Panc1 (cell line): ENCODE results near the gene TAC4. TPM values are rescaled to one million over a fixed set of nuclear protein-coding genes. Genes with fewer than 3 reads are reported as not detected.

ENCODE experiments used
- ATAC-seq: fragments of 200-7000 bp; cut with Tn5 transposase; 2 replicates; pipeline ENCODE4 v1.9.1; 2020; ENCODE audit warnings: mild to moderate bottlenecking, moderate library complexity
- BruUV-seq: library from RNA; stranded (reverse); fragments of 400-500 nt; replicated peaks from 2 replicates; lab custom pipeline; 2021; lab: Mats Ljungman, UMichigan
- CTCF ChIA-PET: fragments of 300-600 bp; sonication (Branson Sonifier 250); formaldehyde crosslinking; loops from one replicate; lab custom pipeline; 2022; ENCODE audit warnings: antibody characterized with exemption; lab: Charles Lee
- POLR2A ChIA-PET: fragments of 300-600 bp; sonication (Branson Sonifier 250); formaldehyde crosslinking; loops from one replicate; lab custom pipeline; 2022; ENCODE audit warnings: antibody characterized with exemption; lab: Charles Lee
- DNase-seq: peaks from one replicate; pipeline ENCODE4 v3.0.0-alpha.2; 2010; ENCODE audit warnings: low read depth, low spot score
- H3K27ac ChIP-seq: 2 replicates; pipeline ENCODE4 v1.5.1; 2011; ENCODE audit warnings: mild to moderate bottlenecking, low read length, inconsistent platforms
- H3K27me3 ChIP-seq: fragments of 200-500 bp; sonication (Bioruptor generic); 2 replicates; pipeline ENCODE4 v1.6.0; 2014; ENCODE audit warnings: low read length, inconsistent platforms; ENCODE audit not compliant: control insufficient read depth, insufficient read depth
- H3K36me3 ChIP-seq: fragments of 200-500 bp; sonication (Bioruptor generic); 2 replicates; pipeline ENCODE4 v1.5.1; 2014; ENCODE audit warnings: inconsistent platforms, mild to moderate bottlenecking, low read length, moderate library complexity; ENCODE audit not compliant: control insufficient read depth, insufficient read depth
- H3K4me1 ChIP-seq: 2 replicates; pipeline ENCODE4 v1.5.1; 2011; ENCODE audit warnings: inconsistent platforms, mild to moderate bottlenecking, low read length, moderate library complexity; ENCODE audit not compliant: control insufficient read depth, insufficient read depth
- H3K4me3 ChIP-seq, 2 experiments: 2 replicates each; pipeline ENCODE4 v1.5.1; 2011 to 2012; ENCODE audit warnings: low read depth in 2 of 2, low read length in 2 of 2, mild to moderate bottlenecking in 2 of 2, inconsistent platforms in 1 of 2, moderate library complexity in 1 of 2
- H3K9me3 ChIP-seq: fragments of 200-500 bp; sonication (Bioruptor generic); 2 replicates; pipeline ENCODE4 v1.5.1; 2014; ENCODE audit warnings: low read depth, mild to moderate bottlenecking, inconsistent platforms, low read length, moderate library complexity; ENCODE audit not compliant: control insufficient read depth, insufficient read depth
- POLR2AphosphoS5 ChIP-seq: IDR thresholded peaks from 2 replicates; pipeline ENCODE4 v1.6.1; 2012; ENCODE audit warnings: mild to moderate bottlenecking, low read depth, low read length, moderate library complexity
- SIN3A ChIP-seq: IDR thresholded peaks from 2 replicates; pipeline ENCODE4 v1.6.1; 2012; ENCODE audit warnings: low read depth, mild to moderate bottlenecking, low read length, moderate library complexity, borderline replicate concordance; ENCODE audit not compliant: insufficient read depth
- TCF7L2 ChIP-seq: IDR thresholded peaks from 2 replicates; pipeline ENCODE4 v1.6.1; 2011; ENCODE audit warnings: mild to moderate bottlenecking, low read depth, low read length, inconsistent platforms
- in situ Hi-C: cut with HindIII; loops from 2 replicates; pipeline ENCODE4 v1.10.0; 2016; ENCODE audit warnings: low sequenced_read_pairs, low pct_unique_long_range_greater_than_20kb
- intact Hi-C: fragments of 100-400 bp; cut with micrococcal nuclease; formaldehyde crosslinking; loops from one replicate; pipeline ENCODE4 v1.10.0; 2022; ENCODE audit not compliant: unreplicated experiment
- total RNA-seq: library from RNA; stranded (reverse); gene quantifications from one replicate; pipeline ENCODE4 v1.2.1, GENCODE V29; 2021; ENCODE audit not compliant: unreplicated experiment
- TF ChIP-seq, protein P1 (sequence below): fragments of 450-650 bp; IDR thresholded peaks from 2 replicates; pipeline ENCODE4 v1.5.1; 2017; ENCODE audit warnings: mild to moderate bottlenecking
- TF ChIP-seq, protein P2 (sequence below), 2 experiments: IDR thresholded peaks; 2 replicates each; pipeline ENCODE4 v1.6.1; 2011 to 2012; ENCODE audit warnings: low read depth in 2 of 2, control low read depth in 1 of 2, low read length in 1 of 2, mild to moderate bottlenecking in 1 of 2, moderate library complexity in 1 of 2; ENCODE audit not compliant: insufficient read depth in 1 of 2

TAC4 gene
- total RNA-seq, 1 experiment from 2014 or later = not detected

DNA sequence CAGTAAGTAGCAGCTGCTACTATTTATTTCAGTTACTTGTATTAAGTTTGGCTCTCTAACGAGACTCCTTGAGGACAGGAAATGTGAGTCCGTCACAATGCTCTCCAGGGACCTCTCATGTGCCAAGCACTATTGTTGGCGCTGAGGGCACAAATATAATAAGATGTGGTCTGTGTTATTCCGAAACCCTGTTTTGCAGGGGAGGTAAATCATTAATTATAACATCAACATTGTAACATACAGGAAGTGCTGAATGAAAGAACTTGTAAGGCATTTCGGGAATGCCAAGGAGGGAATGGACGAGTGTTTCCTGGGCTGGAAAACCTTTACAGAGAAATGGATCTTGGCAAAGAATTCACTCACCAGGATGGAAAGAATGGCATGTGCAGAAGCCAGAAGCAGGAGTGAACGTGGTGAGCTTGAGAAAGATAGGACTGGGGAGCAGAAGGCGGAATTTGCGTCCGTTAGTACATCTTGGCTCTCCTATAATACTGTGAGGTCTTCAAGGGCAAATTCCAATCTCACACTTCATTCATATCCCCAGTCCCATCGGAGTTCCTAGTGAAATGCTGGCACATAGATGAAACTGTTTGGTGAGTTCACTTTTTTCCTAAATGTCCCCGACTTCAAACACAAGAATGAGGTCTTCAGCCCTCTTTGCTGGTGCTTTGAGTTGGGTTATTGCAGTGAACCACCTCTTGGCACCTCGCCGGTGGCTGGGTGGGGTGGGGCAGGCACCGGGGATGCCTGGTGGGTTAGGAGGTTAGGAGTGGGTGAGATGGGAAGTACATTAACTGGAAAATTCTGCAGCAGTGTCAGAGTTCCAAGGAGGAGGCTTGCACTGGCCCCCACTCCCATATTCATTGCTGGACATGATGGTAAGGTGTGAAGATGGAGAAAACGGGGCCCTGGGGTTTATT, 11.5 kb downstream of the TAC4 start:
- H3K27ac ChIP-seq = no peak overlapping the region
- no TSS peak for BruUV-seq
- intact Hi-C loops = no loop called here
- H3K27me3 ChIP-seq = no peaks in the 10 kb centered on the region
- in situ Hi-C loops = no loop called here
- no peak overlapping the region for H3K4me3 ChIP-seq
- no peaks in the 10 kb centered on the region for H3K9me3 ChIP-seq
- POLR2A ChIA-PET = no interaction called here
- H3K4me1 ChIP-seq = peaks cover 14% of the 10 kb centered on the region
- TF ChIP-seq, protein P1, sequence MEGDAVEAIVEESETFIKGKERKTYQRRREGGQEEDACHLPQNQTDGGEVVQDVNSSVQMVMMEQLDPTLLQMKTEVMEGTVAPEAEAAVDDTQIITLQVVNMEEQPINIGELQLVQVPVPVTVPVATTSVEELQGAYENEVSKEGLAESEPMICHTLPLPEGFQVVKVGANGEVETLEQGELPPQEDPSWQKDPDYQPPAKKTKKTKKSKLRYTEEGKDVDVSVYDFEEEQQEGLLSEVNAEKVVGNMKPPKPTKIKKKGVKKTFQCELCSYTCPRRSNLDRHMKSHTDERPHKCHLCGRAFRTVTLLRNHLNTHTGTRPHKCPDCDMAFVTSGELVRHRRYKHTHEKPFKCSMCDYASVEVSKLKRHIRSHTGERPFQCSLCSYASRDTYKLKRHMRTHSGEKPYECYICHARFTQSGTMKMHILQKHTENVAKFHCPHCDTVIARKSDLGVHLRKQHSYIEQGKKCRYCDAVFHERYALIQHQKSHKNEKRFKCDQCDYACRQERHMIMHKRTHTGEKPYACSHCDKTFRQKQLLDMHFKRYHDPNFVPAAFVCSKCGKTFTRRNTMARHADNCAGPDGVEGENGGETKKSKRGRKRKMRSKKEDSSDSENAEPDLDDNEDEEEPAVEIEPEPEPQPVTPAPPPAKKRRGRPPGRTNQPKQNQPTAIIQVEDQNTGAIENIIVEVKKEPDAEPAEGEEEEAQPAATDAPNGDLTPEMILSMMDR = no peak
- no peak for DNase-seq
- ATAC-seq = peak; percentile 55
- CTCF ChIA-PET = no interaction called here
- no peaks in the 10 kb centered on the region for H3K36me3 ChIP-seq

DNA sequence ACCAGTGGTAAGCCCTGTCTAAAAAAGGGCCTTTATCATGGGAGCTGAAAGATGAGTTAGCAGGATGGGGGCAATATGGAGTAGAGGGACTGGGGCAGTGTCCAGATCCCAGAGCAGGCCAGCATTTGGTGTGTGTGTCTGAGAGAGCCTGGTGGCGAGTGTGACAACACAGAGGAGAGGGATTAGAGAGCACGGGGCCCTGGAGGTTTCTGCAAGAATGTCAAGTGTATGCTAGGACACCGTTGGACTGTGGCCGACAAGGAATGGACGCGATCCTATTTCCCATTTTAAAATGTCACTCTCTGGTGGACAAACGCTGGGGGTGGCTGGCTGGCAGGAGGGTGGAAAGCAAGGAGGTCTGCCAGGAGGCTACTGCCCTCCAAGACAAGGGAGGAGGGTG, 12.4 kb downstream of the TAC4 start:
- no peak overlapping the region for H3K27ac ChIP-seq
- peaks cover 14% of the 10 kb centered on the region for H3K4me1 ChIP-seq
- POLR2A ChIA-PET = no interaction called here
- in situ Hi-C loops (no loop called here), intact Hi-C loops (no loop called here)
- ATAC-seq (0 out of 2 replicates have a peak, but pooled peaks have one; percentile 18), DNase-seq (no peak)
- no peaks in the 10 kb centered on the region for H3K9me3 ChIP-seq
- no peaks in the 10 kb centered on the region for H3K36me3 ChIP-seq
- TF ChIP-seq TCF7L2 = no peak
- TF ChIP-seq SIN3A = no peak
- no peak; the same call in 1 of the 2 replicates for TF ChIP-seq POLR2AphosphoS5
- TF ChIP-seq, protein P2, sequence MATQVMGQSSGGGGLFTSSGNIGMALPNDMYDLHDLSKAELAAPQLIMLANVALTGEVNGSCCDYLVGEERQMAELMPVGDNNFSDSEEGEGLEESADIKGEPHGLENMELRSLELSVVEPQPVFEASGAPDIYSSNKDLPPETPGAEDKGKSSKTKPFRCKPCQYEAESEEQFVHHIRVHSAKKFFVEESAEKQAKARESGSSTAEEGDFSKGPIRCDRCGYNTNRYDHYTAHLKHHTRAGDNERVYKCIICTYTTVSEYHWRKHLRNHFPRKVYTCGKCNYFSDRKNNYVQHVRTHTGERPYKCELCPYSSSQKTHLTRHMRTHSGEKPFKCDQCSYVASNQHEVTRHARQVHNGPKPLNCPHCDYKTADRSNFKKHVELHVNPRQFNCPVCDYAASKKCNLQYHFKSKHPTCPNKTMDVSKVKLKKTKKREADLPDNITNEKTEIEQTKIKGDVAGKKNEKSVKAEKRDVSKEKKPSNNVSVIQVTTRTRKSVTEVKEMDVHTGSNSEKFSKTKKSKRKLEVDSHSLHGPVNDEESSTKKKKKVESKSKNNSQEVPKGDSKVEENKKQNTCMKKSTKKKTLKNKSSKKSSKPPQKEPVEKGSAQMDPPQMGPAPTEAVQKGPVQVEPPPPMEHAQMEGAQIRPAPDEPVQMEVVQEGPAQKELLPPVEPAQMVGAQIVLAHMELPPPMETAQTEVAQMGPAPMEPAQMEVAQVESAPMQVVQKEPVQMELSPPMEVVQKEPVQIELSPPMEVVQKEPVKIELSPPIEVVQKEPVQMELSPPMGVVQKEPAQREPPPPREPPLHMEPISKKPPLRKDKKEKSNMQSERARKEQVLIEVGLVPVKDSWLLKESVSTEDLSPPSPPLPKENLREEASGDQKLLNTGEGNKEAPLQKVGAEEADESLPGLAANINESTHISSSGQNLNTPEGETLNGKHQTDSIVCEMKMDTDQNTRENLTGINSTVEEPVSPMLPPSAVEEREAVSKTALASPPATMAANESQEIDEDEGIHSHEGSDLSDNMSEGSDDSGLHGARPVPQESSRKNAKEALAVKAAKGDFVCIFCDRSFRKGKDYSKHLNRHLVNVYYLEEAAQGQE (IDR thresholded peaks at IDR 0.05; ENCODE audit: insufficient read depth in 1 of 2, low read depth in 2 of 2, low read length in 1 of 2) = no peak
- TF ChIP-seq, protein P1 = no peak
- no peak overlapping the region for H3K4me3 ChIP-seq
- CTCF ChIA-PET = no interaction called here
- BruUV-seq = no TSS peak
- no peaks in the 10 kb centered on the region for H3K27me3 ChIP-seq
